ENCODE results near the gene NBPF14.
A peak's percentile ranks its signal among the peaks of the same experiment; 100 is the strongest.
"Not testable (repeated sequence)": the region's sequence is repeated elsewhere in the genome, so short reads cannot be mapped to it uniquely, and the experiment has no call there.

Gene NBPF14

GRCh38 chr1:148595911-148596310 is at the start of gene NBPF14:
NBPF14 (minus strand) TSS chr1:148596011; CDS start chr1:148595717, 294 bp downstream.
- not testable (repeated sequence) for H3K27ac Mint-ChIP-seq, H3K9me3 Mint-ChIP-seq, H3K4me3 Mint-ChIP-seq, H3K36me3 Mint-ChIP-seq, H3K27me3 Mint-ChIP-seq, H3K4me1 Mint-ChIP-seq

- not testable (repeated sequence) for H3K4me1 Mint-ChIP-seq, H3K27ac Mint-ChIP-seq, H3K27me3 Mint-ChIP-seq, H3K9me3 Mint-ChIP-seq, H3K4me3 Mint-ChIP-seq, H3K36me3 Mint-ChIP-seq
Observed at GRCh38 chr1:148625451-148625850, 29.6 kb upstream of the NBPF14 start.

- not testable (repeated sequence) for H3K4me1 Mint-ChIP-seq, H3K4me3 Mint-ChIP-seq, H3K36me3 Mint-ChIP-seq, H3K27me3 Mint-ChIP-seq, H3K9me3 Mint-ChIP-seq, H3K27ac Mint-ChIP-seq
Observed at GRCh38 chr1:148618216-148618615, 22.4 kb upstream of the NBPF14 start.

- not testable (repeated sequence) for H3K27me3 Mint-ChIP-seq, H3K27ac Mint-ChIP-seq, H3K4me3 Mint-ChIP-seq, H3K4me1 Mint-ChIP-seq, H3K9me3 Mint-ChIP-seq, H3K36me3 Mint-ChIP-seq
Observed at GRCh38 chr1:148605266-148605665, 9.5 kb upstream of the NBPF14 start.

- not testable (repeated sequence) for H3K4me1 Mint-ChIP-seq, H3K4me3 Mint-ChIP-seq, H3K27ac Mint-ChIP-seq, H3K27me3 Mint-ChIP-seq, H3K9me3 Mint-ChIP-seq, H3K36me3 Mint-ChIP-seq
Observed at GRCh38 chr1:148595360-148595759, 451 bp downstream of the NBPF14 start.

GRCh38 chr1:148591098-148591497 is 4.7 kb downstream of the NBPF14 start:
- H3K4me1 Mint-ChIP-seq, H3K36me3 Mint-ChIP-seq, H3K27ac Mint-ChIP-seq, H3K27me3 Mint-ChIP-seq, H3K9me3 Mint-ChIP-seq, H3K4me3 Mint-ChIP-seq: not testable (repeated sequence)

- H3K27ac Mint-ChIP-seq, H3K4me1 Mint-ChIP-seq, H3K36me3 Mint-ChIP-seq, H3K4me3 Mint-ChIP-seq, H3K27me3 Mint-ChIP-seq, H3K9me3 Mint-ChIP-seq: not testable (repeated sequence)
Observed at GRCh38 chr1:148532158-148532557, 63.7 kb downstream of the NBPF14 start.

GRCh38 chr1:148529101-148529567 is 66.7 kb downstream of the NBPF14 start:
- H3K9me3 Mint-ChIP-seq, H3K36me3 Mint-ChIP-seq, H3K27me3 Mint-ChIP-seq, H3K4me1 Mint-ChIP-seq: not testable (repeated sequence)
- Mint-ChIP-seq H3K4me3 (peak overlapping the region; percentile 84), H3K27ac (peak overlapping the region; percentile 96)

- not testable (repeated sequence) for H3K36me3 Mint-ChIP-seq, H3K4me3 Mint-ChIP-seq, H3K9me3 Mint-ChIP-seq, H3K27me3 Mint-ChIP-seq, H3K27ac Mint-ChIP-seq, H3K4me1 Mint-ChIP-seq
Observed at GRCh38 chr1:148528591-148528990, 67.2 kb downstream of the NBPF14 start.

GRCh38 chr1:148526587-148526986 is 69.2 kb downstream of the NBPF14 start:
- not testable (repeated sequence) for H3K4me1 Mint-ChIP-seq, H3K4me3 Mint-ChIP-seq, H3K9me3 Mint-ChIP-seq, H3K27me3 Mint-ChIP-seq, H3K27ac Mint-ChIP-seq, H3K36me3 Mint-ChIP-seq

GRCh38 chr1:148523205-148524144 is 72.3 kb downstream of the NBPF14 start:
- not testable (repeated sequence) for H3K27me3 Mint-ChIP-seq, H3K36me3 Mint-ChIP-seq, H3K9me3 Mint-ChIP-seq, H3K4me1 Mint-ChIP-seq
- Mint-ChIP-seq H3K27ac (peak overlapping the region; percentile 98), H3K4me3 (peak overlapping the region; percentile 89)

- not testable (repeated sequence) for H3K27me3 Mint-ChIP-seq, H3K36me3 Mint-ChIP-seq, H3K9me3 Mint-ChIP-seq, H3K4me1 Mint-ChIP-seq
- H3K27ac Mint-ChIP-seq, result peak overlapping the region; percentile 98
- H3K4me3 Mint-ChIP-seq, result peak overlapping the region; percentile 89
Observed at GRCh38 chr1:148522561-148523204, 73.1 kb downstream of the NBPF14 start.

GRCh38 chr1:148522072-148522471 is 73.7 kb downstream of the NBPF14 start:
- not testable (repeated sequence) for H3K9me3 Mint-ChIP-seq, H3K36me3 Mint-ChIP-seq, H3K27me3 Mint-ChIP-seq, H3K4me1 Mint-ChIP-seq
- Mint-ChIP-seq H3K27ac (peak overlapping the region; percentile 98), H3K4me3 (peak overlapping the region; percentile 89)

- not testable (repeated sequence) for H3K27ac Mint-ChIP-seq, H3K27me3 Mint-ChIP-seq, H3K4me3 Mint-ChIP-seq, H3K9me3 Mint-ChIP-seq, H3K36me3 Mint-ChIP-seq
- peaks cover 10% of the 10 kb centered on the region for H3K4me1 Mint-ChIP-seq
Observed at GRCh38 chr1:148514310-148514709, 81.5 kb downstream of the NBPF14 start.

- H3K27me3 Mint-ChIP-seq, H3K36me3 Mint-ChIP-seq, H3K9me3 Mint-ChIP-seq, H3K4me3 Mint-ChIP-seq: not testable (repeated sequence)
- H3K27ac Mint-ChIP-seq, result peak overlapping the region; percentile 23
- H3K4me1 Mint-ChIP-seq, result peaks cover 10% of the 10 kb centered on the region
Observed at GRCh38 chr1:148512571-148513184, 83.1 kb downstream of the NBPF14 start.

- not testable (repeated sequence) for H3K4me3 Mint-ChIP-seq, H3K27ac Mint-ChIP-seq, H3K36me3 Mint-ChIP-seq, H3K9me3 Mint-ChIP-seq, H3K27me3 Mint-ChIP-seq, H3K4me1 Mint-ChIP-seq
Observed at GRCh38 chr1:148493933-148494332, 101.9 kb downstream of the NBPF14 start.
